ENCODE results near the gene TMUB2. TPM values are rescaled to one million over a fixed set of nuclear protein-coding genes. Genes with fewer than 3 reads are reported as not detected.

The TMUB2 gene
- total and polyA plus RNA-seq, 2 experiments from 2014 or later = 27.7 to 46.8 TPM

- no peak overlapping the region for H3K27ac ChIP-seq
- WGBS (ENCODE audit: low lambda C conversion rate, missing lambda C conversion rate) = 94% methylated on average over 4 of the region's 4 CpGs
- TF ChIP-seq CTCF (IDR thresholded peaks at IDR 0.05; ENCODE audit: poor library complexity) (no peak), EZH2phosphoT487 (IDR thresholded peaks at IDR 0.05; ENCODE audit: low read depth, severe bottlenecking, unreplicated experiment) (no peak), EZH2 (IDR thresholded peaks at IDR 0.05; ENCODE audit: borderline replicate concordance) (no peak)
- H3K9me3 ChIP-seq (ENCODE audit: low read depth) = no peaks in the 10 kb centered on the region
- no peaks in the 10 kb centered on the region for H4K20me1 ChIP-seq (ENCODE audit: insufficient read depth, poor library complexity, severe bottlenecking)
- no peak overlapping the region for H2AFZ ChIP-seq
- no peaks in the 10 kb centered on the region for H3K27me3 ChIP-seq
- no peaks in the 10 kb centered on the region for H3K9me2 ChIP-seq (replicated peaks; ENCODE audit: insufficient read depth)
- H3K4me2 ChIP-seq = no peak overlapping the region
- DNase-seq (ENCODE audit: low spot score) = no peak
- H3K79me2 ChIP-seq = no peaks in the 10 kb centered on the region
- H3K36me3 ChIP-seq (replicated peaks; ENCODE audit: insufficient read depth, low read depth) = no peaks in the 10 kb centered on the region
- H3K4me1 ChIP-seq (ENCODE audit: insufficient read depth) = no peaks in the 10 kb centered on the region
- no peak overlapping the region for H3K4me3 ChIP-seq
Measured at GRCh38 chr17:44177640-44178039, 9.1 kb upstream of the TMUB2 start.

GRCh38 chr17:44178133-44178532, 8.6 kb upstream of the TMUB2 start:
- TF ChIP-seq EZH2 (IDR thresholded peaks at IDR 0.05; ENCODE audit: borderline replicate concordance) = no peak
- TF ChIP-seq CTCF (IDR thresholded peaks at IDR 0.05; ENCODE audit: poor library complexity) = no peak
- no peak for TF ChIP-seq EZH2phosphoT487 (IDR thresholded peaks at IDR 0.05; ENCODE audit: low read depth, severe bottlenecking, unreplicated experiment)
- no peak overlapping the region for H2AFZ ChIP-seq
- WGBS (ENCODE audit: low lambda C conversion rate, missing lambda C conversion rate) = 99% methylated on average over 14 of the region's 14 CpGs
- H3K4me3 ChIP-seq = no peak overlapping the region
- no peak overlapping the region for H3K4me2 ChIP-seq
- no peaks in the 10 kb centered on the region for H3K27me3 ChIP-seq
- no peak overlapping the region for H3K27ac ChIP-seq
- no peak for DNase-seq (ENCODE audit: low spot score)
- no peaks in the 10 kb centered on the region for H3K9me2 ChIP-seq (replicated peaks; ENCODE audit: insufficient read depth)
- H3K79me2 ChIP-seq = peaks cover 4% of the 10 kb centered on the region
- no peaks in the 10 kb centered on the region for H3K4me1 ChIP-seq (ENCODE audit: insufficient read depth)
- no peaks in the 10 kb centered on the region for H4K20me1 ChIP-seq (ENCODE audit: insufficient read depth, poor library complexity, severe bottlenecking)
- no peaks in the 10 kb centered on the region for H3K36me3 ChIP-seq (replicated peaks; ENCODE audit: insufficient read depth, low read depth)
- no peaks in the 10 kb centered on the region for H3K9me3 ChIP-seq (ENCODE audit: low read depth)

- peaks cover 40% of the 10 kb centered on the region for H3K79me2 ChIP-seq
- WGBS (ENCODE audit: low lambda C conversion rate, missing lambda C conversion rate) = 100% methylated on average over 2 of the region's 2 CpGs
Measured at GRCh38 chr17:44183024-44183423, 3.7 kb upstream of the TMUB2 start.

More at GRCh38 chr17:44183024-44183423, 3.7 kb upstream of the TMUB2 start:
- Histone ChIP-seq H3K27me3 (no peaks in the 10 kb centered on the region), H3K36me3 (replicated peaks; ENCODE audit: insufficient read depth, low read depth) (no peaks in the 10 kb centered on the region), H4K20me1 (ENCODE audit: insufficient read depth, poor library complexity, severe bottlenecking) (no peaks in the 10 kb centered on the region), H3K27ac (no peak overlapping the region), H3K9me2 (replicated peaks; ENCODE audit: insufficient read depth) (no peaks in the 10 kb centered on the region), H2AFZ (no peak overlapping the region), H3K4me1 (ENCODE audit: insufficient read depth) (peaks cover 16% of the 10 kb centered on the region), H3K4me3 (no peak overlapping the region), H3K9me3 (ENCODE audit: low read depth) (no peaks in the 10 kb centered on the region), H3K4me2 (no peak overlapping the region)
- DNase-seq (ENCODE audit: low spot score) = no peak
- no peak for TF ChIP-seq EZH2 (IDR thresholded peaks at IDR 0.05; ENCODE audit: borderline replicate concordance)
- no peak for TF ChIP-seq EZH2phosphoT487 (IDR thresholded peaks at IDR 0.05; ENCODE audit: low read depth, severe bottlenecking, unreplicated experiment)
- no peak for TF ChIP-seq CTCF (IDR thresholded peaks at IDR 0.05; ENCODE audit: poor library complexity)
